ENCODE data around the gene KCNC4.

The KCNC4 gene

DNA sequence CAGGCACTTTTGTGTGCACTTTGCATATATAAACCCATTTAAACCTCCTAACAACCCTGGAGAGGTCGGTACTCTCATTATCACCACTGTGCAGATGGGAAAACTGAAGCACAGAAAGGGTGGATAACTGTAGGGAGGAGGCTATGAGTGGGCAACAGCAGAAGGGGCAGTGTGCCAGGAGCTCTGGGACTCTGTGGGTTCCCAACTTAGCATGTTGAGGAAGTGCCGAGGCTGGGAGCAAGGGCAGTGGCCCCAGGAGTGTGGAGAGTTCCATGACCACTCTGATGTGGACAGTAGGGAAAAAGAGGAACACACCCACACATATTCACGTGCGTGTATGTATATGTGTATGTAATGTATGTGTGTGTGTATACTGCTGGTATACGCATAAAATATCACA, 25.7 kb upstream of the KCNC4 start:
- no peak for DNase-seq
- Mint-ChIP-seq H3K4me3 (no peak overlapping the region), H3K27ac (no peak overlapping the region), H3K36me3 (ENCODE audit: low read depth) (no peaks in the 10 kb centered on the region), H3K4me1 (peaks cover 24% of the 10 kb centered on the region), H3K27me3 (ENCODE audit: low read depth, poor library complexity) (peaks cover 36% of the 10 kb centered on the region), H3K9me3 (no peaks in the 10 kb centered on the region)
- TF ChIP-seq, protein P1, sequence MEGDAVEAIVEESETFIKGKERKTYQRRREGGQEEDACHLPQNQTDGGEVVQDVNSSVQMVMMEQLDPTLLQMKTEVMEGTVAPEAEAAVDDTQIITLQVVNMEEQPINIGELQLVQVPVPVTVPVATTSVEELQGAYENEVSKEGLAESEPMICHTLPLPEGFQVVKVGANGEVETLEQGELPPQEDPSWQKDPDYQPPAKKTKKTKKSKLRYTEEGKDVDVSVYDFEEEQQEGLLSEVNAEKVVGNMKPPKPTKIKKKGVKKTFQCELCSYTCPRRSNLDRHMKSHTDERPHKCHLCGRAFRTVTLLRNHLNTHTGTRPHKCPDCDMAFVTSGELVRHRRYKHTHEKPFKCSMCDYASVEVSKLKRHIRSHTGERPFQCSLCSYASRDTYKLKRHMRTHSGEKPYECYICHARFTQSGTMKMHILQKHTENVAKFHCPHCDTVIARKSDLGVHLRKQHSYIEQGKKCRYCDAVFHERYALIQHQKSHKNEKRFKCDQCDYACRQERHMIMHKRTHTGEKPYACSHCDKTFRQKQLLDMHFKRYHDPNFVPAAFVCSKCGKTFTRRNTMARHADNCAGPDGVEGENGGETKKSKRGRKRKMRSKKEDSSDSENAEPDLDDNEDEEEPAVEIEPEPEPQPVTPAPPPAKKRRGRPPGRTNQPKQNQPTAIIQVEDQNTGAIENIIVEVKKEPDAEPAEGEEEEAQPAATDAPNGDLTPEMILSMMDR (IDR thresholded peaks at IDR 0.05) = no peak

DNA sequence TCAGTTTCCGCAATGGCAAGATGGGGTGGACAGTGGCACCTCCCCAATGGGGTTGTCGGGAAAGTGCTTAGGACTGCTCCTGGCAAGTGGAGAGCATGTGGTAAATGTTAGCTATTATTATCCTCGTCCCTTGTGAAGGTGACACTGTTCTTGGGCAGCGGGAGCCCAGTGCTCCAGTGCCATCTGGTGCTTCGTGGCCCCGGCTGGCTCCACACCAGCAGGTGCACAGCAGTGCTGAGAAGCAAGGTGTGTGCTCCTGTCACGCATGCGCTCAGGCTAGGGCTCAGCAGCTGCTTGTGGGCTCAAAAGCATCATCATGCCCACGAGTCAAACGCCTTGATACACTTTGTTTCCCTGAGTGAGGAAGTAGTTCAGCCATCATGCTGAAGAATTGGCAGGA, 24.9 kb upstream of the KCNC4 start:
- Mint-ChIP-seq H3K36me3 (ENCODE audit: low read depth) (no peaks in the 10 kb centered on the region), H3K4me1 (peaks cover 24% of the 10 kb centered on the region), H3K9me3 (no peaks in the 10 kb centered on the region), H3K27me3 (ENCODE audit: low read depth, poor library complexity) (peaks cover 40% of the 10 kb centered on the region), H3K27ac (no peak overlapping the region), H3K4me3 (no peak overlapping the region)
- DNase-seq = no peak
- TF ChIP-seq, protein P1 (IDR thresholded peaks at IDR 0.05) = no peak

DNA sequence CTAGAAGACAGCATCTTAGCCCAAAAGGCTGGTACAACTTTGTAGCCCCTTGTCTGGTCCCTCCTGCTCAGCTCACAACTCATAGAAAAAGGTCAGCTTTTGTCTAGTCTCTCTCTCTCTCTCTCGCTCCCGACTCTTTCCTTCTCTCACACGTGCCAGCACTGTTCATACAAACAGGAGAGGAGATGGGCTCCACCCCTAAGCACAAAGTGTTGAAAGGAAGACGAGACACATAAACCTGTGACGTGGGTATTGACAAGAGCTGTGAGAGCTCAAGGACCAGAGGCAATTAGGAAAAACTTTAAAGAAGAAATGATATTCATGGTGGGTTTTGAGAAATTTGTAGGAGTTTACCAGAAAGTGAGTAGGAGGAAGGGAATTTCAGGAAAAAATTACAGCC, 23.6 kb upstream of the KCNC4 start:
- Mint-ChIP-seq H3K4me1 (peaks cover 24% of the 10 kb centered on the region), H3K36me3 (ENCODE audit: low read depth) (no peaks in the 10 kb centered on the region), H3K9me3 (no peaks in the 10 kb centered on the region), H3K4me3 (no peak overlapping the region), H3K27ac (no peak overlapping the region), H3K27me3 (ENCODE audit: low read depth, poor library complexity) (peaks cover 49% of the 10 kb centered on the region)
- TF ChIP-seq, protein P1 (IDR thresholded peaks at IDR 0.05) = no peak
- no peak for DNase-seq

DNA sequence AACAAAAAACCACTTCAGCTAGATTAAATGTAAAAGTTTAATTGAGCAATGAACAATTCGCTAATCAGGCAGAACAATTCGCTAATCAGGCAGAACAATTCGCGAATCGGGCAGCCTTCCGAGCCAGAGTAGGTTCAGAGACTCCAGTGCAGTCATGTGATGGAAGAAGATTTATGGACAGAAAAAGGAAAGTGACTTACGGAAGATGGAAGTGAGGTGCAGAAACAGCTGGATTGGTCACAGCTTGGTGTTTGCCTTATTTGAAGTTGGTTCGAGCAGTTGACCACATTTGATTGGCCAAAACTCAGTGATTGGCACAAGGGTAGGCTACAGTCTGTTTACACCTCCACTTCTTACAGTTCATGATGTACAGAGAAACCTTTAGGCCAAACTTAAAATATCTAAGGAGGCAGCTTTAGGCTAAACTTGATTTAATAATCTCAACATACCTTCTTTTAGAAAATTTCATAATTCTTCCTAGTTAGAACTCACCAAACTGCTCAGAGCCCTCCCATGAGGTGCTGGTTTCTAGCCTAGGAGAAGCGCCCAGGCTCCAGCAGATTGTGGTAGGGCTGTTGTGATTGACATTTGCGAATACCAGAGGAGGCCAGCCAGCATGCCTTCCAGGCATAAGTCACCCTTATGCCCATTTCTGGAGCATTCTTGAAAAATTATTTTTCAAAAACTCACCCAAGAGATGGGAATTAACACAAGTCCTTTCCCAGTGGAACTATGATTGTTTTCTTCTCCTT, 22.8 kb upstream of the KCNC4 start:
- Mint-ChIP-seq H3K27ac (no peak overlapping the region), H3K4me1 (peaks cover 24% of the 10 kb centered on the region), H3K36me3 (ENCODE audit: low read depth) (no peaks in the 10 kb centered on the region), H3K27me3 (ENCODE audit: low read depth, poor library complexity) (peaks cover 55% of the 10 kb centered on the region), H3K4me3 (no peak overlapping the region), H3K9me3 (no peaks in the 10 kb centered on the region)
- TF ChIP-seq, protein P1 (IDR thresholded peaks at IDR 0.05) = no peak
- no peak for DNase-seq

DNA sequence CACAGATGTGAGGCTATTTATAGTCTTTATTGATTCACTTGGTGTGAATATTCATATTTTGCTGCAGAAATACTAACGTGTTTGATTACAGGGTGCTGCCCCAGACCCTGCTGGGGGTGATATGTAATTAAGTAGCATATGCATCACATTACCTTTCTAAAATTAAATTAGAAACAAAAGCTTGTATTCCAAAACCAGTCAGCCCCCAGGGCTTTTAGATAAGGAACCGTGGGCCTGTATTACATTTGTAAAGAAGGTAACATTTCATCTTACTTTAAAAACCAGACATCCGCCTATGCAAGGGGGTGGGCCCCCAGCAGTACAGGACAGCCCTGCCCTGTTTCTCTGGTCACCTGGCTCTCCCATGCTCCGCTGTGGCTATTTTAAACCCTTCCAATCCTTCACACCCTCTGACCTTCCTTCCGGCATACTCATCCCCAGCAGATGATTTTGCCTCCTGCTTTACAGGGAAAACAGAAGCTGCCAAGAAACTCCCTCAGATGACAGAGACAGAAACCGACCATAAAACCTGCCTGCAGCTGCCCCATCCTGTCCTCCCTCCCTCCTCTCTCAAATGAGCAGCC, 22.0 kb upstream of the KCNC4 start:
- H3K27me3 Mint-ChIP-seq (ENCODE audit: low read depth, poor library complexity) = peaks cover 60% of the 10 kb centered on the region
- no peaks in the 10 kb centered on the region for H3K9me3 Mint-ChIP-seq
- TF ChIP-seq, protein P1 (IDR thresholded peaks at IDR 0.05) = no peak
- H3K4me1 Mint-ChIP-seq = peaks cover 24% of the 10 kb centered on the region
- DNase-seq = no peak
- H3K4me3 Mint-ChIP-seq = no peak overlapping the region
- H3K36me3 Mint-ChIP-seq (ENCODE audit: low read depth) = no peaks in the 10 kb centered on the region
- no peak overlapping the region for H3K27ac Mint-ChIP-seq

DNA sequence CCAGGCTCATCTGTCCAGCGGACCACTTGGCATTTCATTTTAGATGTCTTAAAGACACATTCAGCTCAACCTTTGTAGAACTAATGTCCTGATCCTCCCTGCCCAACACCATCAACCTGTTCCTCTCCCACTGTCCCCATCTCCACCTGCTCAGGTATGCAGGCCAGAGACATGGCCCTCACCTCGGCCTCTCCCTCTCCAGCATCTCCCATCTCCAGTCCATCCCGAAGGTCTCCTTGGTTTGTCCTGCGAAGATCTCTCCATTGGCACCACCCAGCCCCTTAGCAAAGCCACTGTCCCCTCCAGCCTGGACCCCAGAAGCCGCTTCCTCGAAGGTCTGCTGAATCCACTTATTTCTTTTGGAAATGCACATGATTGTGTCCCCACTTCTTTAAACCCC, 20.9 kb upstream of the KCNC4 start:
- no peaks in the 10 kb centered on the region for H3K9me3 Mint-ChIP-seq
- TF ChIP-seq, protein P1 (IDR thresholded peaks at IDR 0.05) = no peak
- no peak overlapping the region for H3K27ac Mint-ChIP-seq
- H3K36me3 Mint-ChIP-seq (ENCODE audit: low read depth) = no peaks in the 10 kb centered on the region
- no peak for DNase-seq
- H3K27me3 Mint-ChIP-seq (ENCODE audit: low read depth, poor library complexity) = peaks cover 64% of the 10 kb centered on the region
- H3K4me3 Mint-ChIP-seq = no peak overlapping the region
- peaks cover 24% of the 10 kb centered on the region for H3K4me1 Mint-ChIP-seq
